AG09309 (cell line): Measurements from ENCODE around the gene IRAK3.

Experiments used
- DNase-seq: peaks from one replicate; pipeline ENCODE4 v3.0.0-alpha.2; 2010; ENCODE audit warnings: low read depth
- H3K4me3 ChIP-seq: 2 replicates; pipeline ENCODE4 v1.5.1; 2011; ENCODE audit warnings: mild to moderate bottlenecking, low read depth, low read length, moderate library complexity; ENCODE audit not compliant: control insufficient read depth
- CTCF ChIP-seq: IDR thresholded peaks from 2 replicates; pipeline ENCODE4 v1.5.1; 2011; ENCODE audit warnings: mild to moderate bottlenecking, low read depth, low read length, inconsistent platforms; ENCODE audit not compliant: insufficient read depth, control insufficient read depth; ENCODE audit errors: missing control alignments

IRAK3 gene

GRCh38 chr12:66269757-66270383 lies 80.9 kb downstream of the IRAK3 start:
- peak; percentile 68 for TF ChIP-seq CTCF
- peak; percentile 20 for DNase-seq
- no peak overlapping the region for H3K4me3 ChIP-seq

- no peak for DNase-seq
- no peak for TF ChIP-seq CTCF
- no peak overlapping the region for H3K4me3 ChIP-seq
These were observed 81.6 kb downstream of the IRAK3 start for GRCh38 chr12:66270613-66271012.

- DNase-seq: no peak
- no peak overlapping the region for H3K4me3 ChIP-seq
- no peak for TF ChIP-seq CTCF
These were observed 83.6 kb downstream of the IRAK3 start for GRCh38 chr12:66272650-66273049.

- TF ChIP-seq CTCF: no peak
- H3K4me3 ChIP-seq: no peak overlapping the region
- DNase-seq: no peak
These were observed 84.1 kb downstream of the IRAK3 start for GRCh38 chr12:66273147-66273546.

GRCh38 chr12:66275040-66275439 lies 86.0 kb downstream of the IRAK3 start:
- no peak for TF ChIP-seq CTCF
- no peak overlapping the region for H3K4me3 ChIP-seq
- no peak for DNase-seq

- no peak overlapping the region for H3K4me3 ChIP-seq
- TF ChIP-seq CTCF: peak; percentile 86
- no peak for DNase-seq
These were observed 90.2 kb downstream of the IRAK3 start for GRCh38 chr12:66279123-66279712.

GRCh38 chr12:66280561-66280960 lies 91.5 kb downstream of the IRAK3 start:
- no peak overlapping the region for H3K4me3 ChIP-seq
- DNase-seq: no peak
- TF ChIP-seq CTCF: no peak
